Activated effector memory CD4-positive, alpha-beta T cell treated with Interleukin-2 at 50 U/mL for 16 hours (primary cell): ENCODE data around the gene TEPSIN.
A peak's percentile ranks its signal among the peaks of the same experiment; 100 is the strongest.

Experiments
- DNase-seq: peaks from one replicate; pipeline ENCODE4 v3.0.0-alpha.2; 2020

The TEPSIN gene

DNA sequence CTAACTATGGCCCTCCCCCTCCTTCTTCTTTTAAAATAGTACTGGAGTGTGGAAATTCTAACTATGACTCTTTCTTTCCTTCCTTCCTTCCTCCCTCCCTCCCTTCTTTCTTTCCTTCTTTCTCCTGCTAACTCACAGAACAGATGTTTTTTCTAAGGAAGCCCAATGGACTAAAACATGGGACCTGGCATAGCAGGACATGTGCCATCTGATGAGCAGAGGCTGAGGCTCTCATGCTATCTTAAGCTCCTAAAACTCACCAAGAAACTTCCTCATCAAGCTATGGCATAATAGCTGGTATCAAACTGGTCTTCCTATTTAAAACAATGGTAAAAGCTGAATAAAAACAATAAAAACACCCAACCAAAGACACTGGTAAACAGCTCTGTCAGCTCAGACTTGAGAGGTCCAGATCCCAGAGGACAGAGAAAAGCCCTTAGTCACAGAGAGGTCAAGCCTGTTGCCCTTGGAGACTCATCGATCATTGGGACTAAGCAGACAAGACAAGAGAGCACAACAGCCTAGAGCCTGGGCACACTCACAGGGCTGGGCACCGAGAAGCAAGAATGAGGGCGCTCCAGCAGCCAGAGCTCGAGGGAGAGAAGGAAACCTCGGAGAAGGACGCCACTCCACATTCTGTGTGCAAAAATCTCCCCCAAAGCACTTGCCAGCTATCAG, 28.7 kb upstream of the TEPSIN start:
- DNase-seq, result no peak

DNA sequence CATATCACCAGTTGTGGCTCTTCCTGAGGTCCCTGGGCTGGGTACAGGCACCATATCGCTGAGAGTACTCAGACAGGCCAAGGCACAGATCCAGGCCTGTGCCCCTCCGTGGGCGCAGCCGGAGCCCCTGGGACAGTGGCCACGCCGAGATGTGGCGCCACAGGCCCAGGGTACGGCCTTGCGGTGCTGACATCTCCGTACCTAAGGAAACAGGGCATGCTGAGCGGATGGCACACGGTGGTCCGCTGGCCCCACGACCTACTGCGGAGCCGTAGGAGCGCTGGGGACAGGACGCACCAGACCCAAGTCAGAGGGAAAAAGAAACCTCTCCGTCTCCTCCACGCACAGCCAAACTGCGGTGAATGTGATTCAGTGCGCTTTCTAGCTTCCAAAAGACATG, 26.7 kb upstream of the TEPSIN start:
- no peak for DNase-seq

DNA sequence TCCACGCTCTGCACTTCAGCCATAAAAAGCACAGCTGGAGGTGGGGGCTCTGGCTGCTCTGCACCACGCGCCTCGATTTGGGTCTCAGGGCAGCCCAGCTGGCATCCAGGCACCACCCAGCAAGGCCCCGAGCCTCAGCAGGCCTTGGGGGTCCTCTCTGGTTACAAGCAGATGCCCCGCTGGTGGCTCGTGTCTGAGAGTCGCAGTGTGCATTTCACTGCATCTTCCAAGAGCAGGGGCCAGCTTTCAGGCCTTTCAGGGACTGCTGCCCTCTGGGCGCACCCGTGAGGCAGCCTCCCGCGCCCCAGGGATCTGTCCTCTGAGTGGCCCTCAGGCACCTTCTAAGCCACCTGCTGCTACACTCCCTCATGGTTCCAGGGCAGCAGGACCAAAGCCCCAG, 25.8 kb upstream of the TEPSIN start:
- DNase-seq, result no peak

DNA sequence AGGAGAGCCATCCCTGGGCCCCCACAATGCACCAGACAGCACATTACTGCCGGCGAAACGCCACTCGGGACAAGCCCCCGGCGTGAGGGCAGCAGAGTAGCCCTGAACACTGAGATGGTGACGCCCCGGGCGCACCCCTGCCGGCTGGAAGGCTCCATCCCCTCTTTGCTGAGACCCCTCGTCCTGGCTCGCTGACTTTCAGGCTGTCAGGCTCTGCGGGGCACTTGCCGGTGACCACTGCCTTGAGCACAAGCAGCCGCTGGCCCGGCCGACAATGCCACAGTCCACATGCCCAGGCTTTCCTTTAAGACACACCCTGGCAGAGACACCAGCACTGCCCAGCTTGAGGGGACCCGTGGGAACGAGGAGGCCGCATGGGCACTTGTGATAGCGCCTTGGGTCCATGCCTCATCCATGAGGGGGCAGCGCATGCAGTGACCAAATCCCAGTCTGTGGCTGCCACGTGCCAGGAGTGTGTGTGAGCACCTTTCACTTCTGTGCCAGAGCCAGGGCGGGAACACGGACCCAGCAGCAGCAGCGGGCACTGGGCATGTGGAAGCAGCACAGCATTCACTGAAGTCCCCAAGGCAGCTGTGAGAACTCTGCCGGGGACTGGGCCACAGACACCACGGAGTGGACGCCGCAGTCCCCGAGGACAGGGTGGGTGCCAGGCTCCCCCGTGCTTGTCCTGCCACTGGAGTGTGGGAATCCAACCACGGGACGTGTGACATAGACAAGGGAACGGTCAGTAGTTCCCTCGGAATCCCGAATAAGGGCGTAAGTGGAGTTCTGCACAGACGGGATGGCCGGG, 24.7 kb upstream of the TEPSIN start:
- DNase-seq, result no peak

DNA sequence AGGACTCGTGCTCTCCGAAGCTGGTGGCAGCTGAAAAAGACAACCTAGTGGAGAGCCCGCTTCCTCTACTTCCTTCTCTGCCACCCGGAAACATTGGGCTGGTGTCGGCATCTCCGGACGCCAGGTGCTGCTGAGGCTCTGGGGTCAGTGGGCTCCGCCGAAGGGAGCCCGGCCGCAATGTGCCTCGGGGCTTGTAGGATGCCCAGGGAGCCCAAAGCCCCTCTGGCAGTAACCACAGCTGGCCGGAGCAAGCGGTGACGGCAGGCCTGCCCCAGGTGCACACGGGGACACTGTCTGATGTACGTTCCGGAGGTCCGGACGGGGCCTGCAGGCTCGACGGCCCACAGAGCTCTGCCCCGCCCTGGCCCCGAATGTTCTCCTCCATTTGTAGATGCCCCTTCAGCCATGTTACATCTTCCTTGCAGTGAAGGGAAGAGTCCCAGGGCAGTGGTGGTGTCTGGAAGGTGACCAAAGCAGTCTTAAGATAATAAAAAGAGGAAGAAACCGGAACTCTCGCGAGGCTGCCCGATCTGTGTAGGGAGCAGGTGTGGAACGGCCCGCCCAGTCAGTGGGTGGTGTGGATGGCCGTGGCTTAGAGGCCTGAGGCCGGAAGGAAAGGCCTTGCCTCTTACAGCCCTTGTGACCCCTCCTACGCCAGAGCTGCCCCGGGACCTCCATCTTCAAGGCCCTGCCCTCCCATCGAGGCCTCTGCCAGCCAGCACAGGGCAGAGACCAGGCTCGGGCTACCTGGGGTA, 22.9 kb upstream of the TEPSIN start:
- DNase-seq, result no peak

DNA sequence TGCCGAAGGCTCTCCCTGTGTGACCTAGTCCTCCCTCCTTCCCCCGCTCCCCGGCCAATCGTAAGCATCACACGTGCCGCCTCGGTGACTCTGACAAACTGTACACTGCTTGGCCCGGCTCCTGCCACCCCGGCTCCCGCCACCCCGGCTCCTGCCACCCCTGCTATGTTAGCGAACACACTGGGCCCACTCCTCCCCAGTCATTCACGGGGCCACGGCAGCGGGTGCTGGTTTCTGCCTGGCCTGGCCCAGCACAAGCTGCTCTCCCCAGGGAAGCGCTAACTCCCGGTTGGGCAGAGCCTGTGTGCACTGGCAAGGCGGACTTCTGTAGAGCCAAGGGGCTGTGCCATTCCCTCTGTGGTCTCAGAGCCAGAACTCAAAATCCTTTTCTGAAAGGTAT, 22.2 kb upstream of the TEPSIN start:
- DNase-seq, result no peak

DNA sequence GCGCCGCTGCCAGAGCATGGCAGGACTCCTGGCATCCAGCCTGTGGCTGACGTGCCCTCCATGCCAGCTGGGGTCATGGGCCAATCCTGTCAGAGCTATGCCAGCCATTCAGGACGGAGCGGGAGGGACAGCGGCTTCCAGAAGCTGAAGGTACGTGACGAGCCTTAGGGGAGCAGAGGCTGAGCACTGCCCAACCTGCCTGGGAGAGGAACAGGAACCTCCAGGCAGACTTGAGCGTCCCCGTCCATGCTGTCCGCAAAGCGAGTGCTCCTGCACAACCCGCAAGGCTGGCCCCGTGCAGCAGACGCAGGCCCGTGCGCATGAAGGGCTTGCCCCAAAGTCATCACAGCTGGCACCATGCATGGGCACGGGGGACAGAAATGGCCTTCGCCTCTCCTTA, 21.8 kb upstream of the TEPSIN start:
- no peak for DNase-seq

DNA sequence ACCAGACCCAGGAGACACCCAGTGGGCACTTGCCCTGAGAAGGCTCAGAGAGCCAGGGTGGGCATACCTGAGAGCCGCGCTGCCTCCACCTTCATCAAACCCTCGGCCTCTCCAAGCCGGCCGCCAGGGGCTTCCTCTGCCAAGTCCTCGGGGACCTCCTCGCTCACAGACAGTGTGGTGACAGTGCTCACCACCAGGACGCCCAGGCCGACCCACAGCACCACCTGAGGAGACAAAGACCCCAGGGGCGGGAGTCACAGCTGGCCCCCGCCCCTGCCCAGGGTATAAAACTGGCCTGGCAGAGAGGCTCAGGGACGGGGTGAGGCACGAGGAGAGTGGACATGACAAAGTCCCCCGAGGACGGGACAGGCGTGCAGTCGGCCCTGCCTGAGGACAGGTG, 21.3 kb upstream of the TEPSIN start:
- no peak for DNase-seq

DNA sequence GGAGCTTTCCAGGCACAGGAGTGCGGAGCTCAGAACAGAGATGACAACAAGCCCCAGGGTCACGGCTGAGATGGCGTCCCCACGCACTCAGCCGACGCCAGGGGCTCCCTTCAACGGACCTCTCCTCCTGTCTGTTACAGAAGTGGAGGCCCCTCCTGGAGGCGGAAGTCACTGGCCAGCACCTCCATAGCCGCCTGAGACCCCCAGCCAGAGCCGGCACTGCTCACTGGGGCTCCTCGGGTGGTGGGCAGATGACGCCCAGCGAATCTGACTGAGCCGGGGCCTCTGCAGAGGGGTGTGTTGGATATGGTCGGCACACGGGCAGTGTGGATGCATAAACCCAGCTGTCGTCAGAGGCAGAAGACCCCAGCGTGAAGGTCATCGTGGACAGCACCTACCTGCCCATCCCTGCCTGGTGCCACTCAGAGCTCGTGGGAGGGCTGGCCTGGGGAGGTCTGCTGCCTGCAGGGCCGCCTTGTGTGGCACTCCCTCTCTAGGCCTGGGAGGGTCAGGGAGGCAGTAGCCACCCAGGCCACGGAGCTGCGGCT, 20.3 kb upstream of the TEPSIN start:
- DNase-seq, result no peak

DNA sequence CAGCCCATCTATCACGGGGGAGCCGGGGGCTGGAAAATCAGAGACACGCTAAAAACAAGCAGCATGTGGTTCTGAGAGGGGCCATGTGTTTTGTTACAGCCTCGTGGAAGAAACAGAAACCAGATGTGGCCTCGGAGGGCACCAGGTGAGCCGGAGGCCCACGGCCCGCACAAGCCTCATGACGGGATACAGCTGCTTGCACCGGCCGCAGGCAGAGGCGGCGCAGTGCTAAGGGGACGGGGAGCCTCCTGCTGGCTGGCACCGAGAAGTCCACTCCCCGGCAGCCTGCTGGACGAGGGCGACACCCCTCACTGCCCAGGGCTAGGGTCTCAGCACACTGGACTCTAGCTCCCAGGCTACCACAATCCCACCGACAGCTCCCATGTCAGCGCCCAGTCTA, 19.4 kb upstream of the TEPSIN start:
- DNase-seq, result no peak

DNA sequence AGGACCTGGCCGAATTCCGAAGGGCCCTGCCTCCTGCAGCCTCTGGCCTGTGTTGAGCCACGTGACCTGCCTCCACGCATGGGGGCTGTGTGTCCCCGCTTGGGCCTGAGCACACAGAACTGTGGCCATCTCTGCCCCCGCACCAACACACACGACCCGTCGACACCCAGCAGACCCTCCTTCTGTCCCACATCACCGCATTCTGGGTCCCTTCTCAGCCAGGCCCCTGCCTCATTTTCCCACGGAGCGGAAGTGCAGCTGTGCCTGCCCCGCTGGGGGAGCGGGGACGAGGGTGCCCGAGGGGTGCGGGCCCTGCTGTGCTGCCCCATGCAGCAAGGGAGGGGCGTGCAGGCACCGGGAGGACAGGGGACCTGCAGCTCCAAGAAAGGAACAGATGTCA, 18.7 kb upstream of the TEPSIN start:
- DNase-seq, result no peak

DNA sequence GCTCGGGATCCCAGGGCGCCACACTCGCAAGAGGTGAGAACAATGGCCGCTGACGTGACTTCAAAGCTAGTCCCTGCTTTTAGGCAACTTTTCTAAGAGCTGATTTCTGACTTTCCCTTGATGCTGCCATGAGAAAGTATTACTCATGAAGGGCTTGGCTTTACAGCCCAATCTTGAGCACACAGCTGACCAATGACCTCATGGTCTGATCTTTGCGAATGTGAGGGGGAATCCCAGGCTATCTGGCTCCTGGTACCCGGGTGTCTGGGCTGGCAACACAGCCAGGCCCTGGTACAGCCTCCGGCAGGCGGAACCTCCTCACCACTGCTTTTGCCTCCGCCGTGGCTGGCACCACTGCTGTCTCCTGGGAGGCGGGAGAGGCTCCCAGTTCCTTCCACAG, 17.8 kb upstream of the TEPSIN start:
- no peak for DNase-seq

DNA sequence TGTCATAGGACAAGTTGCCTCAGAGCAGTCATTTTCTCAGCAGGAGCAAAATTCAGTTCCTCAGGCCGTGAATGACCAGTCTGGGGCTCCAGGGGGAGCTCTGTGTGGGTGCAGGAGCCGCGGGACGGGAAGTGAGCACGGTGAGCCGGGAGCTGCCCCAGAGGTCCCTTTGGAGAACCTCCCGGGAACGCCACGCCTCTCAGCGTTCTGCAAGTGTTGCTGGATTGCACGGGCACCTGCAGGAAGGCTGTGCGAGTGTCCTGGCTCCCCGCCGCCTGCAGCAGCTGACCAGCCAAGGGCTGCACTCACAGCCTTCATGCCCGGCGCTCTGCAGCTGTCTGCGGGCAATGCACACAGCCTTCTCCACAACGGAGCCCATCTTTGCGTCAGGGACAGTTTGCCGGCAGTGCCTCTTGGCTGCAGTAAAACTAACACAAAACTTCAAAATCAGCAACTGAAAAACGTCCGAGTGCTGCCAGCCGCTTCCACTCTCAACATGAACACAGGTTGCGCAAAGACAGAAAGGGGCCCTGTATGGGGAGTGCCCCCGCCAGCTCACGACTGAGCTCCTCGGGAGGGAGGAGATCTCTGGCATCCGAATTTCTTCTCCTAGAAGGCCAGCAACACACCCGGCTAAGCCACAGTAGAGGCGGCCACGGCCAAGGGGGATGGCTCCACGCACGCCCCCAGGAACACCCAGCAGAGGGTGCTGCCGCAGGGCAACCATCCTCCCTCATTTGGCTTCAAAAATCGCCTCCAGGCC, 16.3 kb upstream of the TEPSIN start:
- no peak for DNase-seq

DNA sequence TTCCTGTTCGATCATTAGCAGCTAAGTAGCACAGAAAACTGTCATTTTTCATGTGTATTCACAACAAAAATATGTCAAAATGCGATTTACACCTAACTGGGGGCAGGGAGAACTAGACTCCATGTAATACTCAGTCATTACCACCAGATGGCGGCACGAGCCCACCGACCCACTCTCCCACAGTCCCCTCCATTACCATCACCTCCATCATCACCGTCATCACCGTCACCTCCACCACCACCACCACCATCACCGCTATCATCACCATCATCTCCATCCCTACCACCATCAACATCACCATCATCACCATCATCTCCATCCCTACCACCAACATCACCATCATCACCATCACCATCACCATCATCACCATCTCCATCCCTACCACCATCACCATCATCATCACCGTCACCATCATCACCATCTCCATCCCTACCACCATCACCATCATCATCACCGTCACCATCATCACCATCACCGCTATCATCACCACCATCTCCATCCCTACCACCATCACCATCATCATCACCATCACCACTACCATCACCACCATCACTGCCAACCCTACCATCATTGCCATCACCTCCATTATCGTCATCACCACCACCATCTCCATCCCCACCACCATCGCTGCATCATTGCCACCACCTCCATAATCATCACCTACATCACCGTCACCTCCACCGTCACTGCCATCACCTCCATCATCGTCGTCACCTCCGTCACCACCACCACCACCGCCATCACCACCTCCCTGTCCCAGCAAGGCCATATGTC, 14.7 kb upstream of the TEPSIN start:
- DNase-seq, result peak; percentile 28

DNA sequence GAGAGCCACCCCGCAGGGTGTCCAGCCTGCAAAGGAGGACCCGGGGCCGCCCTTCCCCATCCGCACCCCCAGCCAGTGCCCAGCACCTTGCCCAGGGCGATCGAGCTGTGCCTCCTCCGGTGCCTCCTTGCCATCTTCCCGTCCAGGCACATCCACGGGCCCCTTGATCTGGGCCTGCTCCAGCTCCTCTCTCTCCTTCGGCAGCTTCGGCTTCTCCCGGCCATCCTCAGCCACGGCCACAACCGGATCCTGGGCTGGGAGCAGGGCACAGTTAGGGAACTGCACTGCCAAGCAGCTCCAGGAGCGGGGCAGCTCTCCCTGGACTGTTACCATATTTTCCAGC, 14.1 kb upstream of the TEPSIN start:
- no peak for DNase-seq

DNA sequence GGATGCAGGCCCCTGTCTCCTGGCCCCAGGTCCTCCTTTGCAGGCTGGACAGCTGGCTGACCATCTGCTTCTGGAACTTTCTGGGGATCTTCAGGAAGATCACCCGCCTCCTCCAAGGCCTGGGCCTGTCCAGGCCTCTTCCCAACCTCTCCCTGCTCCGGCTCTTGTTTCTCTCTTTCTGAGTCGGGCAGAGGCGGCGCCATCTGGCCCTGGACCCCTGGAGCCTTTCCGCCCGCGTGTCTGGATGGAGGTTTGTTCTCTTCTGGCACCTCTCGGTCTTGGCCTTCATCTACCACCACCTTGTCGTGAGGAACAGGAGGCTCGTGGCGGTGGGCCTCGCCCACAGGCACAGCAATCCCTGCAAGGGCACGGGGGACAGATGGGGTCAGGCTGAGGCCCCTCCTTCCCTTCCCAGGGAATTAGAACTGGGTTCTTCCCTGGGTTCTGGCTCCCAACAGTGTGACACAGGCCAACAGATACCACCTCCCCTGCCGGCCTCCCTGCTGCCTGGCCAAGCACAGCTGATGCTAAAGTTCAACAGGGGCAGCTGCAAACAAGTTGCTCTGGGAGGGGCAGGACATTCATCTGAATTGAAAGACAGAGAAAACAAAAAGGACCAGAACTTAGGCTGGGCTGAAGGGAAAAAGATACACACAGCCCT, 13.6 kb upstream of the TEPSIN start:
- no peak for DNase-seq

DNA sequence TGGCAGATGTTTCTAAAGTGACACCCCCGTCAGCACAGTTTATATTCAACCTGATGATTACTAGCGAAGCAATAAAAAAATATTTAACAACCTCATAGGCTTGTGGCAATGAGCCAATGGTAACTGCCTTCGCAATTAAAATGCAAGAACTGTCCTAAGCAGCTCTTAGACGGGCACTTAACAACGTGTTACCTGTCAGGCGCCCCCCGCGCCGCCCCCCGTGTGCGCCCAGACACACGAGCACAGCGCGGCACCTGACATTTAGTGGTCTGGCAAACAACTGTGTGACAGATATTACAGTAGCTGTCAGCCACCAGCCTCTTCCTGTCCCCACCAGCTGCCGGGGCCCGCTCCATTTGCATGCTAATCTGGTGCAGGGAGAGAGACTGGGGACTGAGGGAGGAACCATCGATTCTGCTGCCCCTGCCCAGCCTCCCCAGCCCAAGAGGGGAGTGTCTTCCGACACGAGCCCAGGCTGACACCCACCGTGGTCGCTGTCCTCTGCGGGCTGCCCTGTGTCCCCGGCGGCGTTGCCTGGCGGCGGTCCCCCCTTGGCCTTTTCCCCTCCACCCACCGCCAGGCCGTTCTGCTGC, 12.9 kb upstream of the TEPSIN start:
- no peak for DNase-seq

DNA sequence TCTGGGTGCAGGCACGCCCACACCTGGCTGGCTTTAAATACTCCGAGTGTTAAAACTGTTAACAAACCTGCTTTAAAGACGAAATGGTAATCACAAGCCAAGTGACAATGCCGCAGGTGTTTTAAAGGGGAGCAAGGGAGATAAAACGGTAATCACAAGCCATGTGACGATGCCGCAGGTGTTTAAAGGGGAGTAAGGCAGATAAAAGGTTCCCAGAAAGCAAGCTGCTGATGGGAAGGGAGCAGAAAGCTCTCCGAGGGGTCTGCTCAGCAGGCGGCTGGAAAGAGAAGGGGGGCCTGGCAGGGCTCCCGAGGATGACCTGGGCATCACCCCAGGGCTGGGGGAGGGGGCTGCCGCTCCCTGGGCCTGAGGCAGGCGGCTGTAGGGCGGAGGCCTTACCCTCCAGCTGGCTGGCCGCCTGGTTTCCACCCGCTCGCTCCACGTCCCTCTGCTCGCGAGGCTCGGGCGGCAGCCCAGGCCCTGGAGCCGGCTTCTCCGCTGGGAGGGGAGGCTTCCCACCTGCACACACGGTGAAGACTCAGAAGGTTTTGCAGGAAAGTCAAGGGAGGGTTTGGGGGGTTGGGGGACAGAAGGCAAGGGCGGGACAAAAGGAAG, 12.3 kb upstream of the TEPSIN start:
- no peak for DNase-seq

DNA sequence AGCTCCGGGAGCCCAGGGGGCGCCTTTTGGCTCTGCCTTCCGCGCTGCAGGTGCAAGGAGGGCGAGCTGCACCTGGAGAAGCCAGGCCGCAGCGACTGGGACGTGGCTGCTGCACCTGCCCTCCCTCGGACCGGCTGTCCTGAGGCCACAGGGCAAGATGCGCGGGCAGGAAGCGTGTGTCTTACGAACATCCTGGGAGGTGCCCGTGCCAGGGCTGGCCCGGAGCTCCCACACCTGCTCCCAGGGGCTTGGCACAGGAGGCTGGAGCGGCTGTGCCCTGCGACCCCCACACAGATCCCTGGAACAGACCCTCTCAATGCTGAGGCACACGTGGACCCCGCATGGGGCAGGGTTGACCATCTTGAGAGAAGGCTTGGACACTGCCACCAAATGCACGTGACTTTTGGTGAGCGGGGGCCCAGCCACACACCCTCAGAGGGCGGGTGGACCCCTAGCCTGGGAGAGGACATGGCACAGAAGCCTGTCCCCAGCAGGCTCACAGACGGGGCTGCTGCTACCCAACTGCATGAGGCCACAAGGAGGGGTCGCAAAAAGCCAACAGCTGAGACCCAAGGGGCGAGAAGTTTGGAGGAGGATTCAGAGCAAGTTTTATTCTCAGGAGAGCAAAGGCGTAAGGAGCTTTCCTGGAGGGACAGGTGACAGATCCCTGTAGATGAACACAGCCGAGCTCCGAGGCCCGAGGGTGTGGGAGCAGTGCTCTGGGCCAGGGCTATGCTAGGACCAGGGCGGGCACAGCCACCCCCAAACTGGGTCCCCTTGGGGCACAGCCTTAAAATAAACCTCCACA, 11.6 kb upstream of the TEPSIN start:
- no peak for DNase-seq
